ENCODE measurements around the gene PTCHD1.

PTCHD1 gene

DNA sequence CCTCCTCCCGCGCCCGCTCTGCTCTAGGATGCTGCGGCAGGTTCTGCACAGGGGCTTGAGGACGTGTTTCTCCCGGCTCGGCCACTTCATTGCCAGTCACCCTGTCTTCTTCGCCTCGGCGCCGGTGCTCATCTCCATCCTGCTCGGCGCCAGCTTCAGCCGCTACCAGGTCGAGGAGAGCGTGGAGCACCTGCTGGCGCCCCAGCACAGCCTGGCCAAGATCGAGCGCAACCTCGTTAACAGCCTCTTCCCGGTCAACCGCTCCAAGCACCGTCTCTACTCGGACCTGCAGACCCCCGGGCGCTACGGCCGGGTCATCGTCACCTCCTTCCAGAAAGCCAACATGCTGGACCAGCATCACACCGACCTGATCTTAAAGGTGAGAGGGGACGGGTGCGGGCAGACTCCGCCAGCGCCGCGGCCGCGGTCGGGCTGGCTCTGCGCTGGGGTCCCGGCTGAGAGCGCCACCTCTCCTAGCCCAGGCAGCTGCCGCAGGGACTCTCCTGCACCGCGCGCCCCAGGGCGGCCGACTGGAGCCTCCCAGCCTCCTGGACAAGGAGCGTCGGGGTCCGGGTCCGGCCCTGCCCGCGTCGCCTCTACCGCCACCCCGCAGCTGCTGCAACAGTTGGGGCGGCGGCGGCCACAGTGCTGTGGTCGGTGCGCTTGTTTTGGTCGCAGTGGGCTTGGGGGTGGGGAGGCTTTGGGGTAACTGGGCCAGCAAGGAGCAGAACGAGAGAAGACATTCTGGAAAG lies at the start of gene PTCHD1:
PTCHD1 (plus strand) TSS at position 2 of the 752 bp plus-strand sequence; CDS start at position 29, 27 bp downstream.
- no peak for DNase-seq

DNA sequence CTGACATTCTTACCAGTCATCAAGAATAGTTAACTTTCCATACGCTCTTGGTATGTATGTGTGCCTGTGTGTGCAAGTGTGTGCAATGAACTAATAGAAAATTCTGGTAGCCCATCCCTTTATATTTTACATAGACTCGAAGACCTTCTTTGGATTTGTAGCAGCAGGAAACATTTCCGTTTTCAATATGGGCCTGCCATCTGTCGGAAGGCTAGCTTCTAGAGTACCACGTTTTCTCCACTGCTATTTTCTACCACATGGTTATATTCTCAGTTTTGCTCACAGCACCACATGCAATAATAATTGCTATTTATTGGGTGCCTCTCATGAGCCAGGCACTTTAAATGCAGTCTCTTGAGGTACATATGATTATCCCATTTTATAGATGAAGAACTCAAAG lies 47.9 kb upstream of the PTCHD1 start:
- no peak for DNase-seq

DNA sequence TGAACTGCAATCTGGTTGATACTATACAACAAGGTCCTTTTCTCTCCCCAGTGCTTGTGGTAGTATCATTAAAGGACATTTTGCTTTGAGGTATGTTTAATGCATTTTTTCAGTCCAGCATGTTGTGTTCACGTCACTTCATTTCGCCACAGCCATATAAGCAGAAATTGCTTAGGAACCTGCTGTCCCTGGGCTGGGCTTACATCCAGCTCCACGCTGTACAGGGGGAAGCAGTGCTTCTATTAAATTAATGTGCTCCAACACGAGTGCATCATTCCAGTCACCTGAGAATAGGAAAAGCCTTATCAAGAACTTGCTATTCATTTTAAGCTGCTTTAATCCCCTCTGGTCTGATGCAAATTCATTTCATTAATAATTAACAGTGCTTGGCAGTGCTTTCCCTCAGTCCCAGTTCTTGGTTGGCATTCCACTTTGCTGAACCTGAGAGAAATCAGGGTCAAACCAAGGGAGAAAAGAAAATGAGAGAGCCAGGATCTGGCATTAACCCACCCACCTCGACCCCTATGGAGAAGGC lies 47.4 kb upstream of the PTCHD1 start:
- DNase-seq: no peak

DNA sequence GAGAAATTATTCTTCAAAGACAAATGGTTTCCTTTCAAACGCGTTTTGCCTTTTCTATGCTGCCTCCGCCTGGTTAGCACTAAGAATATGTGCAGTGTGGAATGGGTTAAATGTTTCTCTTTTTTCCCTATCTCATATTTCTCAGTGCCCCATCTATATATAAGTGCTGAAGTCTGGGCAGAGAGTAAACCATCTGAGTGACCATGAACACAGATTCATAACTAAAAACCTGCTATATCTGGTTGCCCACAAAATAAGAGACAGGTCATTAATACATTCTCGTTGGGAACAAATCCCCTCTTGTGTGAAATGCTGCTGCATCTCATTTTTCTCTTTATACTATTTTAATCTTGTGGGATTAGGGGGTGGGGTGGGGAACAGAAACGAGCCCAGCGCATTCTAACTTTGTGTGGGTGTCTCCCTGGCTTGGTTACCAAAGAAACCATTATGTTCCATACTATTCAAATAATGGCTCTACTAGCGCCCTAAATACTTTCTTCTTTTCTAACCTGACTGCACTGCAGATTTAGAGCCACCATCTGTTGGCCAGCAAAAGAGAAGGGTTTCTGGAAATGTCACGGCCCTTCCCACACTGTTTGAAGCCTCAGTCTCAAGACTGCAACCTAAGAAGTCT lies 42.2 kb upstream of the PTCHD1 start:
- DNase-seq: no peak

GRCh38 chrX:23292988-23293651 lies 41.5 kb upstream of the PTCHD1 start:
- DNase-seq: no peak

GRCh38 chrX:23304881-23305280 lies 29.8 kb upstream of the PTCHD1 start:
- no peak for DNase-seq

- no peak for DNase-seq
Measured at GRCh38 chrX:23311731-23312130, 22.9 kb upstream of the PTCHD1 start.

DNA sequence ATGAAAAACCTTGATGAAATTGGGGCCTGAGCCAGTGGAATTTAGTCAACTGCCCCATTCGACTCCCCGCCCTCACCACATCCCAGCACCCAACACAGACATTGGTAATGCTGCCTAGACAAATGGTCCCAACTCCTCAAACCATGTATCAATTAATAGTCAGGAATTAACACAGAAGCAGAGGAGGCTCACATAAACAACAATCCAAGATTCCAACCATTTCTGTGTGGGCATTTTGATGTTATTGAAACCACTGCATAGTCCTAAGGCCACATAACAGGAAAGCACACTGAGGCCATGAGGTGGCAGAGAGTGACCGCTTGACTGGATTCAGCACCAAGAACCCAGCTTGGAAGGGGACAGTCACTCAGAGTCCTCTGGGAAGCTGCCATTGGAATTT lies 22.5 kb upstream of the PTCHD1 start:
- no peak for DNase-seq

DNA sequence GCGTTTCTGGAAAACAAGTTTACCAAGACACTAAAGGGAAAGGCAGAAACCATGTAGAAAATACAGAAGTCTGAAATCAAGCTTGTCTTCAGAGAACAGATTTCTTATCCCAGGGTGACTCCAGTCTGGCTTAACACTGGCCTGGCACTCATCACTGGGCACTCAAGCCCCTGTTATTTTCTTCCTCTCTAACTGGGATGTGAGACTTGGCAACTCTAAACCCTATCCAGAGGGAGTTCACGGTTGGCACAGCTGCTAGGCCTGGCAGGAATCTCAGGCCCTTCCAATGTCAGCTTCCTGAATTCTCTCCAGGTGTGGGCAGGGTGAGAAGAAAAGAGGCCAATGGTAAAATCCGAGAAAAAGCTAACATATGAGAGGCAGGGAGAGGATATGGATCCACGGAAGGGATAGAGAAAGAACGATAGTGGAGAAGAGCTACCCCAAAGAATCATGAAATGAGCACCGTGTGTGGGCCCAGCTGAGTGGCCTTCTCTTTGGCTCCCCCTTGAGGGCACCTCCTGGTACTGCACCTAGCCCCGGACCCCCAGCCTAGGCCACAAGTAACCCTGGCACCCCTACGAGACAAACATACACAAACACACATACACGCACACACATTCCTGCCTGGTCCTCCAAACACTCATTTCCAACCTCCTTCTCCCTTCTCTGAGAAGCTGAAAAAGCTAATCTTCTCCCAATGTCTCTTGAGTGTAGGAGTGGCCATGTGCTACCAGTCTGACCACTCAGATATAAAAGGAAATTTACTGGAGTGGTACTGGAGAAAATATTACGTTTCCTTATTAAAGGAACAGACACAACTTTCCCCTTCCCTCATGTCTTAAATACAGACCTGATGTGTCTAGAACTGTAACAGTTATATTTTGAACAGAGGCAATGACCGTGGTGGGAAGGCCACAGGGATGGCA lies 16.6 kb upstream of the PTCHD1 start:
- peak; percentile 1 for DNase-seq

DNA sequence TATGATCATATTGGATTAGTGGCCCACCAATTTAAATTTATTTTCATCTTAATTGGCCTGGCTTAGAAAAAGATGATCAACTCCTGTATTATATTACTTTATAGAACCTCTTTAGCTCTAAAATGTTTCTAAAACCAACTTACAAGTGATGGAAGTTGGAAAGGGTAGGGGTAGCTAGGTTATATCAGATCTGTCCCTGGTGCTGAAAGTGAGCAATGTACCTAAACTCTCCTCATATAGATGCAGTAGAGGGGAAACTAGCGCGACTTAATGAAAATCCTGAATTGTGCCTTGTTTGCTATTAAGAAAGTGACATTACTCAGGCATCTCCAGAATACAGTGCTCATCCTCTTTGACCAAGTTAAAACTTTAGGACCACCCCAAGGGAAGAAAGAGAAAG lies 7.5 kb upstream of the PTCHD1 start:
- DNase-seq: no peak

DNA sequence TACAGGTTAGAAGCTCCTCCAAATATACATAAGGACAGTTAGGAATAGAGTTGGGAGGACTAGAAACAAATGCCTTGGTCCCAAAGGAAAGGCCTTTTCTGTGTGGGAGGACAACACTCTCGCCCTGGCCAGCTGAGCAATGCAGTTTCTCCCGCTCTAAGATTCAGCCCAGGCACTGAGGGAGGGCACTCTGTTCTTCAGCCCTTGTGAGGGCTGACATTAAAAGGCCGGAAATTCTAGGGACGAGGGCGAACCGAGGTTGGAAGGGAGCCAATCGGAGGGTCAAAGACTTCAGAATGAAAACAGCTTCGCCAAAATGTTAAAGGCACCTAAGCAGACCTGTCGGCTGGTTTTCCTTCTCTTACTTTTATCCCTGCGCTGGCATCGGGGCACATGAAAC lies 2.9 kb upstream of the PTCHD1 start:
- DNase-seq: no peak

DNA sequence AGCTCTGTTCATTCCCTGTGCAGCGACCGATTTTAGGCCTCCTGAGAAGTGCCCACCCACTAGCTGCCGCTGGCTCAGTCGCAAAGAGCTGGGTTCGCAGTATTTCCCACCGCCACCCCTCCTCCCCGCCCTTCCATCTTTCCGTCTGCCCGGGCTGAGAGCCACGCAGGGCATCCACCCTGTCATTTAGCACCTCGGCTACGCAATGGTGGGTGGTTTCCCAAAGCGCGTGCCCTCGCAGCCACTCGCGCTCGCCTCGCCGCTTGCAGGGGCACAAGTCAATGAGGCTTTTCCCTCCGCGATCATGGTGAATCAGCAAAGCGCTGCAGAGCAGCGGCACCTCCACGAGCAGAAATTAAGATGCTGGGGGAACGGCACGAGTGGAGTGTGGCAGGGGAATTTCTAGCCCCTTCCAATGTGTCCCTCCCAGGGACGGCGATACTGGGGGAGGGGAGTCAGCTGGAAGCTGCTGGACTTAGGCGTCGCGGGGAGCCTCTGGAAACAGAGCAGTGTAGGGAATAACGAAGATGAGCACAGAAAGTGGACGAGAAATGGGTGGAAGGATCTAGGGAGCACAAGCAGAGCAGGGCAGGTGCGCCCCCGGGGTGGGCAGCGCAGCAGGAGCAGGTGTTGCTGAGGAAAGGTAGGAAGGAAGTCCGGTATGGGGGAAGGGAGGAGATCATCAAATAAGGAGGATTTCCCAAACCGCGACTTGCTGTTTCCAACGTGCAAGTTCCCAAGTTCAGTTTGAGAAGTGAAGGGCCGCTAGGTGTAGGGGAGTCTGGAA lies 2.4 kb upstream of the PTCHD1 start:
- DNase-seq: no peak

DNA sequence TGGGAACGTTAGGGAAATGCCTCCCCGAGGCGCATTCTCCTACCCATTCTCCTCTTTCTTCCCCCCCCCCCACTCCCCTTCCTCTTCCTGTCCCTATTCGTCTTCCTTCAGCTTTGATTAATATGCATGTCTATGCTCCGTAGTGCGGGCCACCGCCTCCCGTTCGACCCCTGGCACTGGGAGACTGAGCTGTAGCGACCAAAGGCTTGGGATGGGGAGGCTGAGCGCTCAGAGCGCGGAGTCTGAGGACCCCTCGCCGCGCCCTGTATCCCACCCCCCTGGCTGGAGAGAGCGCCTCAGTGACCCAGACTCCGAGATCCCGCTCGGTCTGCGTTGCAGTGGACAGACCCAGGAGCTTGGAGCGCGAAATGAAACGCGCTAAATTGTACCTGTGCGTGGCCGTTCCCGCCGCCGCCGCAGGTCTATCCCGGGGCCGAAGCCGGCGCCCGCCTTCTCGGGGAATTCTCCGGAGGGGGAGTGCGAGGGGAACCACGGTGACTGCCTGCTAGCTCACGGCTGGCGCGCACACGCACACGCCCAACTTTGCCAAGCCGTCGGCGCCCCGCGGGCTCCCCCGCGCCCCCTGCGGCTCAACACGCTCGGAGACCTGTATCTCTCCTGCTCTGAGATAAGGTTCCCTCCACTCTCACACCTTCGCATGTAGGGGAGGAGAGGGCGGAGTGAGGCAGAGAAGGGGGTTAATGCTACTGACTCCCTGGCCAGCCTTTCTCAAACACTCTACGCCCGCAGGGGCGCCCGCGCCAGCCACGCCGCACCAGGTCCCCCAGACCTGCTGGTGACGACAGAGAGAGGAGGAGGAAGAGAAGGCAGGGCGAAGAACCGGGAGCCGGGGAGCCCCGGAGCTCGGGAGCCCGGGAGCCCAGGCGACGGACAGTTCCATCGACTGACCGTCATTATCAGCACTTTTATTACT lies 1.5 kb upstream of the PTCHD1 start:
- DNase-seq: no peak

DNA sequence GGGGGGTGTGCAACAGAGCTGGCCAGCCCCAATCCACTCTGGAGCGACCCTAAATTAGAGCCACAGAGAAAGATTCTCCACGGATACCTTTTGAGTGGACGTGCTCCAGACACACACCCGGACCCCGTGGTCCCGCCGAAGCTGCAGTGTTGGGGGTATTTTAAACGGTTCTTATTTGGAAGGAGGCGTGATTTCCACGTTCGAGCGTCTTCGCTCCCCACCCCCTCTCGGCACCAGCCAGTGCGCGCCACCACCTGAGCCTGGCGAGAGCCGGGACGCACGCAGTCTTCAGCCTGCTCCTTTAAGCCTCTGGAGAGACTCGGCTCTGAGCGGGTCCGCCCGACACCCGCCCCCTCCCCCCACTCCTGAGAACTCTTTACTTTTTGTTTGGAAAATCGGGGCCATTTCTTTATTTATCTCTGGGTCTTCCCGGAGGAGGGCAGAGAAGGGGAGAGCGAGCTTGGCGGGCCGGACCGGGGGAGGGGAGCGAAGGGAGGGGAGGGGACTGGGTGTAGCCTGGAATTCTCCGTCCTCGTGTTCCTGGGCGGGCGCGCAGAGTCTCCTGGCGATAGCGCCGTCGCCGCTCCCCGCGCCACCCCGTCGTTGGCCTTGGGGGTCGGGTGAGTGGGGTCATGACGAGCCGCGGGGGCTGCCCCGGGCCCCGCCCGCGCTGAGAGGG lies 668 bp upstream of the PTCHD1 start:
- no peak for DNase-seq

GRCh38 chrX:23334521-23334847 lies 165 bp upstream of the PTCHD1 start:
- no peak for DNase-seq

DNA sequence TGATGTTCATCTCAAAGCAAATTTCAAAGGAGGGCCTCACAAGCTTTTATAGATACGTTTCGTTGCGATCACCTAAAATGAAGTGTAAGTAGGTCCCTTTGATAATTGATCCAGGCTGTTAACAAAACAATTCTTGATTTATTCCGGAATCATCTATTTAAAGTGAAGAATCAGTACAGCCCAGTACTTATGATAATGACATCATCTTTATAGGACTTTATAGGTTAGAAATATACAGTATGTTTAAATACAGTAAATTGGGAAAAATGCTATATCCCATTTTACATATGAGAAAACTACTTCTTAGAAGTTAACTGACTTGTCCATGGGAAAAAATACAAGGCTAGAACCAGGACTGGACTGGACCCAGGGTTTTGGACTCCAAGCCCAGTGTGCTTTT lies 3.7 kb downstream of the PTCHD1 start:
- no peak for DNase-seq

DNA sequence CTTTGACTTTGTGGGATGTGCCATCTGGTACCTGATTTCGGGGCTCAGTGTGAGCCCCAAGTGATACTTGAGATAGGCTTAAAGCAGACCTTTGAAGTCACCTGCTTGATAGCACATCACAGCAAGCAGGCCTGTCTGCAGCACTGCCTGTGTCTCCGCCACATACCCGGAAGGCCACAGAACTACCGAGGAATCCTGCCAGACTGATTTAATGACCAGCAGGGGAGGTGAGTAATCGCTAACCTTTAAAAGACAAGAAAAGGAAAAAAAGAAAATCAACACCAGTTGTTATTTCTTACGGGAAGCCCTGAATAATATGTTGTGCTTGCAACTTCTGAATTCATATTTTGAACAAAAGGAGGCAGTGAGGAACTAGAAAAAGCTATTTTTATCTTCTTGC lies 6.8 kb downstream of the PTCHD1 start:
- no peak for DNase-seq

- DNase-seq: no peak
Measured at GRCh38 chrX:23344238-23344903, 9.7 kb downstream of the PTCHD1 start.

GRCh38 chrX:23344904-23345271 lies 10.2 kb downstream of the PTCHD1 start:
- no peak for DNase-seq

DNA sequence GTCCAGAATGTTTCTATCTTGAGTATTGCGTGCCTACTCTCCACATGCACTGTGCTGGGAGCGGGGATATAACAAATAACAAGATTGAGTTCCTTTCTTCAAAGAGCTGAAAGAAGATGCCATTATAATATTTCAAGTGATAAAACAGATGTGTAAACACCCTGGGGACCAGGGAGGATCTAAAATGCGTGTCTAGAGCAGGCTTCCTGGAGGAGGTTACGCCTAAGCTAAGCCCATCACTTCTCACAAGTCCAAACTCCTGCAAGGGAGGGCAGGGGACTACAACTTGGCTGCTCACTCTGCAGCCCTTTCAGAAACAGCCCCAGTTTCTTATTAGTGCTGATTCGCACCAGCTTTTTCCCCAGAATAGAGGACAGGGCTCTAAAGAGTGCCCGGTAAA lies 21.5 kb downstream of the PTCHD1 start:
- no peak for DNase-seq

Measured in HCEC 1CT (cell line).